HUES6 (cell line): ENCODE results near the gene NODAL.

Experiments
- H3K27ac ChIP-seq: 2 replicates; pipeline ENCODE4 v1.7.0; 2013; ENCODE audit warnings: low read depth, mild to moderate bottlenecking, low read length, inconsistent platforms
- H3K27me3 ChIP-seq: 2 replicates; pipeline ENCODE4 v1.6.1; 2013; ENCODE audit warnings: low read length; ENCODE audit not compliant: control insufficient read depth, insufficient read depth
- H3K36me3 ChIP-seq: 2 replicates; pipeline ENCODE4 v1.6.1; 2013; ENCODE audit warnings: low read length; ENCODE audit not compliant: control insufficient read depth, insufficient read depth
- H3K4me1 ChIP-seq: 2 replicates; pipeline ENCODE4 v1.6.1; 2013; ENCODE audit warnings: low read length; ENCODE audit not compliant: control insufficient read depth, insufficient read depth
- H3K4me3 ChIP-seq: 2 replicates; pipeline ENCODE4 v1.5.1; 2013; ENCODE audit warnings: low read depth, low read length
- H3K9ac ChIP-seq: one replicate; pipeline ENCODE4 v1.6.1; 2013; ENCODE audit warnings: mild to moderate bottlenecking, low read length
- H3K9me3 ChIP-seq: 2 replicates; pipeline ENCODE4 v1.6.1; 2013; ENCODE audit warnings: low read depth, low read length; ENCODE audit not compliant: control insufficient read depth, insufficient read depth

NODAL gene

GRCh38 chr10:70405037-70405824 is 36.2 kb downstream of the NODAL start:
- 0 out of 2 replicates have a peak overlapping the region, but pooled peaks have one; percentile 86 for H3K27ac ChIP-seq

DNA sequence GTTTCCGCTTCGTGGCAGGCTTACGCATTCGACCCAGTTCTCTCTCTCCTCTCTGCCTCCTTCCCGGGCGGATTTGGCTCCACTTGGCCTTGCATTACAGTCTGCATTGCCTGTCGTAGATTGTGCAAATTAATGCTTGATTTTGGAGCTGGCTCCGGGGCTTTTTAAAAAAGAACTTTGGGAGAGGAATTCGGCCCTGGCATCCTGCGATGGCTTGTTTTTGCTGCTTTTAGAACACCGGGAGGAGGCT is 36.8 kb downstream of the NODAL start:
- peak overlapping the region; percentile 86; the same call in 1 of the 2 replicates for H3K27ac ChIP-seq
- peak overlapping the region; percentile 81 for H3K4me3 ChIP-seq
- H3K27me3 ChIP-seq, result no peaks in the 10 kb centered on the region
- H3K4me1 ChIP-seq, result peaks cover 17% of the 10 kb centered on the region
- H3K36me3 ChIP-seq, result peaks cover 17% of the 10 kb centered on the region
- H3K9me3 ChIP-seq, result peaks cover 10% of the 10 kb centered on the region; the same call in 1 of the 2 replicates
- H3K9ac ChIP-seq, result peak overlapping the region; percentile 91

More at GRCh38 chr10:70405037-70405824, 36.2 kb downstream of the NODAL start:
- Histone ChIP-seq H3K9ac (peak overlapping the region; percentile 91), H3K9me3 (peaks cover 10% of the 10 kb centered on the region; the same call in 1 of the 2 replicates), H3K4me3 (peak overlapping the region; percentile 81), H3K36me3 (peaks cover 17% of the 10 kb centered on the region), H3K27me3 (no peaks in the 10 kb centered on the region), H3K4me1 (peaks cover 17% of the 10 kb centered on the region)

GRCh38 chr10:70404036-70404786 is 37.3 kb downstream of the NODAL start, which contains the start of gene EIF4EBP2:
Gene EIF4EBP2 (plus strand): TSS chr10:70404145. CDS start chr10:70404402, 257 bp downstream.
- Histone ChIP-seq H3K4me1 (peaks cover 17% of the 10 kb centered on the region), H3K27me3 (no peaks in the 10 kb centered on the region), H3K4me3 (peak within 1 kb of the TSS; percentile 81), H3K36me3 (peaks cover 17% of the 10 kb centered on the region), H3K9me3 (peaks cover 10% of the 10 kb centered on the region; the same call in 1 of the 2 replicates), H3K27ac (peak within 1 kb of the TSS; percentile 86; the same call in 1 of the 2 replicates), H3K9ac (peak within 1 kb of the TSS; percentile 91)

DNA sequence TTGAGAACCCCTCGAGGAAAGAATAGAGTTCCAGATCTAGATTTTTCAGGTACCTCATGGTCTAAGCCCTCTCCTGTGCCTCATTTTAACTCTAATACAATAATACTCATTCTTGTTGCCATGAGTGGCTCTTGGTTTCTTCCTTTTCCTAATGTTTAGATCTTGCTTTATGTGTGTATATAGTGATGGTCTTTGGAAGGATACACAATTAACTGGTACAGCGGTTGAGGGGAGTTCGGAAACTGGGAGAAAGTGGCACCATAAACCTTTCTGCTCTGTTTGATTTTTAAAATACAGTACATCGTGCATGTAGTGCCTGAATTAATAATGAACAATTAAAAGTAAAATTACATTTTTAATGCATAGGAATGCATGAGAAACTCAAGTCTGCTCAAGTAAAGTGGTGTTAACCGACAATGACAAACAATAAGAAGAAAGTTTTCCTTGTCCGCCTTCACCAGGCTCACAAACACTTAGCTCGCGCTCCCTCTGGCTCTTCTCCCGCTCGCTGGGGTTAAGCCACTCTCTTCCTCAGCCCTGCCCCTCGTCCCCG is 37.9 kb downstream of the NODAL start:
- Histone ChIP-seq H3K27ac (0 out of 2 replicates have a peak overlapping the region, but pooled peaks have one; percentile 86), H3K9ac (no peak overlapping the region), H3K9me3 (peaks cover 6% of the 10 kb centered on the region; the same call in 1 of the 2 replicates), H3K36me3 (peaks cover 12% of the 10 kb centered on the region), H3K27me3 (no peaks in the 10 kb centered on the region), H3K4me3 (peak overlapping the region; percentile 81), H3K4me1 (peaks cover 17% of the 10 kb centered on the region)

- Histone ChIP-seq H3K27ac (no peak overlapping the region), H3K9ac (no peak overlapping the region), H3K4me3 (no peak overlapping the region), H3K27me3 (no peaks in the 10 kb centered on the region), H3K9me3 (no peaks in the 10 kb centered on the region), H3K4me1 (peaks cover 6% of the 10 kb centered on the region), H3K36me3 (no peaks in the 10 kb centered on the region)
Observed at GRCh38 chr10:70399177-70399576, 42.3 kb downstream of the NODAL start.

DNA sequence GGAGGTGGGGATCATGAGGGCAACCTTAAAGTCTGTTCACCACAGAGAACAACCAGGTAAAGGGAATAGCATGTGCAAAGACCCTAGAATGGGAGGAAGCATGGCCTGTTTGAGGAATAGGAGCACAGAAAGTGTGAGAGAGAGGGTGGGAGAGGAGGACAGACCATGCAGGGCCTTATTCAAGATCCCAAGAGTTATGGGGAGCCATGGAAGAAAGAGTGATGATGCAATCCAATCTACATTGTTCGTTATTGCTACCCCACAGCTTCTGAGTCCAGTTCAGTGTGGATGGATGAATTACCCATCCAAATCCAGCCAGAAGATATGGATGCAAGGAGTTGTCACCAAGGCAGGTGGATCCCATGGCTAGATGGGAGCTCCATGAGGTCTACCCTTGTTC is 45.3 kb downstream of the NODAL start:
- Histone ChIP-seq H3K9me3 (no peaks in the 10 kb centered on the region), H3K27me3 (no peaks in the 10 kb centered on the region), H3K36me3 (no peaks in the 10 kb centered on the region), H3K9ac (no peak overlapping the region), H3K27ac (no peak overlapping the region), H3K4me3 (no peak overlapping the region), H3K4me1 (no peaks in the 10 kb centered on the region)

GRCh38 chr10:70391654-70392053 is 49.8 kb downstream of the NODAL start:
- H3K4me1 ChIP-seq, result peaks cover 4% of the 10 kb centered on the region; the same call in 1 of the 2 replicates
- no peaks in the 10 kb centered on the region for H3K9me3 ChIP-seq
- H3K36me3 ChIP-seq, result no peaks in the 10 kb centered on the region
- H3K4me3 ChIP-seq, result no peak overlapping the region
- no peaks in the 10 kb centered on the region for H3K27me3 ChIP-seq
- no peak overlapping the region for H3K27ac ChIP-seq
- no peak overlapping the region for H3K9ac ChIP-seq
